ENCODE results near the gene CHDH. TPM values are rescaled to one million over a fixed set of nuclear protein-coding genes. Genes with fewer than 3 reads are reported as not detected.

The CHDH gene
- total RNA-seq, 3 donors from 2014 or later (not counting 1 experiment from before 2014, with no cell fraction given) = 0.02 to 1.6 (median 0.09) TPM

GRCh38 chr3:53808496-53808895 is 37.7 kb downstream of the CHDH start:
- no peaks in the 10 kb centered on the region for H3K27me3 ChIP-seq (ENCODE audit: control insufficient read depth, insufficient read depth, low read length)
- ATAC-seq (no peak), DNase-seq (no peak)
- Mint-ChIP-seq H3K27ac (no peak overlapping the region), H3K4me1 (no peaks in the 10 kb centered on the region), H3K9me3 (no peaks in the 10 kb centered on the region), H3K36me3 (no peaks in the 10 kb centered on the region), H3K4me3 (no peak overlapping the region), H3K27me3 (ENCODE audit: low read depth in 2 of 2) (no peaks in the 10 kb centered on the region)
- H3K4me1 ChIP-seq (ENCODE audit: control insufficient read depth, insufficient read depth, low read length) = no peaks in the 10 kb centered on the region
- no peaks in the 10 kb centered on the region for H3K36me3 ChIP-seq (ENCODE audit: control insufficient read depth, insufficient read depth, low read length)
- 95% methylated on average over 13 of the region's 13 CpGs for WGBS (ENCODE audit: insufficient coverage)
- intact Hi-C loops (cut with micrococcal nuclease) = no loop called here
- H3K4me3 ChIP-seq (ENCODE audit: low read length) = no peak overlapping the region
- no peaks in the 10 kb centered on the region for H3K9me3 ChIP-seq (ENCODE audit: control insufficient read depth, insufficient read depth, low read length)
- H3K27ac ChIP-seq (ENCODE audit: low read length) = no peak overlapping the region
- no peak for TF ChIP-seq CTCF (IDR thresholded peaks at IDR 0.05)

GRCh38 chr3:53807117-53807810 is 39.0 kb downstream of the CHDH start:
- H3K4me1 Mint-ChIP-seq = no peaks in the 10 kb centered on the region
- no peaks in the 10 kb centered on the region for H3K9me3 Mint-ChIP-seq
- ATAC-seq = no peak
- WGBS (ENCODE audit: insufficient coverage) = 91% methylated on average over 15 of the region's 15 CpGs
- no peaks in the 10 kb centered on the region for H3K9me3 ChIP-seq (ENCODE audit: control insufficient read depth, insufficient read depth, low read length)
- no peaks in the 10 kb centered on the region for H3K27me3 ChIP-seq (ENCODE audit: control insufficient read depth, insufficient read depth, low read length)
- no peak overlapping the region for H3K27ac Mint-ChIP-seq
- no peak overlapping the region for H3K4me3 ChIP-seq (ENCODE audit: low read length)
- H3K4me3 Mint-ChIP-seq = no peak overlapping the region
- no peaks in the 10 kb centered on the region for H3K4me1 ChIP-seq (ENCODE audit: control insufficient read depth, insufficient read depth, low read length)
- H3K27me3 Mint-ChIP-seq (ENCODE audit: low read depth in 2 of 2) = peaks cover 0 to 3% of the 10 kb centered on the region in 2 donors
- no peaks in the 10 kb centered on the region for H3K36me3 Mint-ChIP-seq
- H3K27ac ChIP-seq (ENCODE audit: low read length) = no peak overlapping the region
- intact Hi-C loops (cut with micrococcal nuclease) = no loop called here
- H3K36me3 ChIP-seq (ENCODE audit: control insufficient read depth, insufficient read depth, low read length) = no peaks in the 10 kb centered on the region
- DNase-seq = no peak
- TF ChIP-seq CTCF (IDR thresholded peaks at IDR 0.05) = no peak

- no peak for ATAC-seq
- TF ChIP-seq CTCF (IDR thresholded peaks at IDR 0.05) = no peak
- Mint-ChIP-seq H3K9me3 (no peaks in the 10 kb centered on the region), H3K4me1 (no peaks in the 10 kb centered on the region), H3K27me3 (ENCODE audit: low read depth in 2 of 2) (peaks cover 0 to 3% of the 10 kb centered on the region in 2 donors), H3K27ac (no peak overlapping the region), H3K4me3 (no peak overlapping the region), H3K36me3 (no peaks in the 10 kb centered on the region)
- intact Hi-C loops (cut with micrococcal nuclease) = no loop called here
- no peak overlapping the region for H3K4me3 ChIP-seq (ENCODE audit: low read length)
- H3K4me1 ChIP-seq (ENCODE audit: control insufficient read depth, insufficient read depth, low read length) = no peaks in the 10 kb centered on the region
- no peaks in the 10 kb centered on the region for H3K27me3 ChIP-seq (ENCODE audit: control insufficient read depth, insufficient read depth, low read length)
- DNase-seq = no peak
- H3K27ac ChIP-seq (ENCODE audit: low read length) = no peak overlapping the region
- WGBS (ENCODE audit: insufficient coverage) = 91% methylated on average over 9 of the region's 10 CpGs
- H3K36me3 ChIP-seq (ENCODE audit: control insufficient read depth, insufficient read depth, low read length) = no peaks in the 10 kb centered on the region
- H3K9me3 ChIP-seq (ENCODE audit: control insufficient read depth, insufficient read depth, low read length) = no peaks in the 10 kb centered on the region
Observed at GRCh38 chr3:53806182-53807116, 39.8 kb downstream of the CHDH start.
